Activated naive CD4-positive, alpha-beta T cell (primary cell): ENCODE measurements around the gene FANCI.
A peak's percentile ranks its signal among the peaks of the same experiment; 100 is the strongest.

Experiments used
- DNase-seq, 4 experiments: peaks; one replicate each; lab custom pipeline; 2025; lab: John Stamatoyannopoulos, UW

The FANCI gene

GRCh38 chr15:89333011-89333860 is 89.5 kb downstream of the FANCI start:
- no peak for DNase-seq

GRCh38 chr15:89333959-89334509 is 90.3 kb downstream of the FANCI start:
- DNase-seq, result no peak

GRCh38 chr15:89334510-89335297 is 90.9 kb downstream of the FANCI start, which contains the start of gene POLG:
Gene POLG, minus strand, starts transcription at chr15:89334824. Its CDS starts 1,070 bp downstream, at chr15:89333754.
- DNase-seq, result peak; percentile 98 to 100 (median 98)

GRCh38 chr15:89335298-89336041 is 91.7 kb downstream of the FANCI start:
- peak in 1 of 4 experiments; percentile 41 for DNase-seq

- no peak for DNase-seq
Observed at GRCh38 chr15:89338036-89338435, 94.3 kb downstream of the FANCI start.

- no peak for DNase-seq
Observed at GRCh38 chr15:89340573-89340972, 96.8 kb downstream of the FANCI start.

- no peak for DNase-seq
Observed at GRCh38 chr15:89341316-89342005, 97.7 kb downstream of the FANCI start.

- DNase-seq, result no peak
Observed at GRCh38 chr15:89342840-89343239, 99.1 kb downstream of the FANCI start.

- no peak for DNase-seq
Observed at GRCh38 chr15:89345248-89345647, 101.5 kb downstream of the FANCI start.

- DNase-seq, result no peak
Observed at GRCh38 chr15:89346516-89347231, 102.9 kb downstream of the FANCI start.

GRCh38 chr15:89349206-89349558 is 105.4 kb downstream of the FANCI start:
- no peak for DNase-seq

GRCh38 chr15:89352476-89352875 is 108.7 kb downstream of the FANCI start:
- DNase-seq, result no peak

GRCh38 chr15:89353991-89354390 is 110.2 kb downstream of the FANCI start:
- DNase-seq, result no peak

- no peak for DNase-seq
Observed at GRCh38 chr15:89356634-89357298, 113.0 kb downstream of the FANCI start.

- DNase-seq, result no peak
Observed at GRCh38 chr15:89358435-89358754, 114.6 kb downstream of the FANCI start.

GRCh38 chr15:89358755-89359439 is 115.1 kb downstream of the FANCI start:
- peak; percentile 63 to 79 (median 72) for DNase-seq

GRCh38 chr15:89359471-89360293 is 115.9 kb downstream of the FANCI start:
- DNase-seq, result no peak

GRCh38 chr15:89360294-89360971 is 116.7 kb downstream of the FANCI start:
- DNase-seq, result no peak
